Mucosa of descending colon (tissue), 3 donors: ENCODE data around the gene LCN12. TPM values are rescaled to one million over a fixed set of nuclear protein-coding genes. Genes with fewer than 3 reads are reported as not detected.
A peak's percentile ranks its signal among the peaks of the same experiment; 100 is the strongest.

ENCODE experiments used
- ATAC-seq: fragments of 200-7000 bp; cut with Tn5 transposase; one replicate; pipeline ENCODE4 v1.9.1; 2020; ENCODE audit warnings: mild to moderate bottlenecking, moderate library complexity
- DNase-seq, 3 donors: peaks; one replicate each; pipeline ENCODE4 v3.0.0-alpha.2; 2020
- H3K36me3 ChIP-seq: fragments of 200-600 bp; one replicate; pipeline ENCODE4 v1.8.0; 2021; ENCODE audit warnings: low read depth, mild to moderate bottlenecking
- H3K4me1 ChIP-seq: fragments of 200-600 bp; one replicate; pipeline ENCODE4 v1.8.0; 2021; ENCODE audit warnings: low read depth, mild to moderate bottlenecking
- H3K4me3 ChIP-seq: fragments of 200-600 bp; one replicate; pipeline ENCODE4 v1.8.0; 2021; ENCODE audit warnings: mild to moderate bottlenecking
- H3K9me3 ChIP-seq: fragments of 200-600 bp; one replicate; pipeline ENCODE4 v1.8.0; 2021; ENCODE audit warnings: mild to moderate bottlenecking
- CTCF ChIP-seq: fragments of 200-600 bp; IDR thresholded peaks from one replicate; pipeline ENCODE4 v1.8.0; 2022; ENCODE audit warnings: antibody characterized with exemption, mild to moderate bottlenecking
- intact Hi-C, 2 donors: fragments of 100-400 bp; cut with DNase I in 1 of 2; cut with micrococcal nuclease in 1 of 2; formaldehyde crosslinking; loops; one replicate each; pipeline versions ENCODE4 v1.11.0 to v1.11.1; 2022; cut with DNase I, micrococcal nuclease
- total RNA-seq, 3 donors: library from RNA; stranded (reverse); fragmentation: NEBNext Ultra II Directional in 2 of 3; extraction: Animal tissue kit (Norgen Biotek cat#: 25700) in 2 of 3; gene quantifications; one replicate each; pipeline versions ENCODE4 v1.2.1 to v1.2.4, GENCODE V29; 2021 to 2023
- donor health status: DM: no; HTN: no; CAD: no; lungs with moderate emphysema.
- donor health status: DM: no; HTN: no; CAD: no.
- donor health status: DM: no; HTN: yes; CAD: no.

The LCN12 gene
- total RNA-seq, 3 donors from 2014 or later = 6.8 to 10.7 (median 7.6) TPM

- Histone ChIP-seq H3K4me3 (no peak within 1 kb of the TSS), H3K36me3 (no peaks in the 10 kb centered on the region), H3K9me3 (no peaks in the 10 kb centered on the region), H3K4me1 (peaks cover 44% of the 10 kb centered on the region)
- peak; percentile 26 for ATAC-seq
- DNase-seq = peak; percentile 74 to 84 (median 83)
- TF ChIP-seq CTCF = no peak
- intact Hi-C loops = no loop called here
Measured at GRCh38 chr9:136996361-136997292, 44.6 kb downstream of the LCN12 start, which contains the start of gene CLIC3. TSS of gene CLIC3 (minus strand) at chr9:136996568. CDS start at chr9:136996543, 25 bp downstream.

- Histone ChIP-seq H3K36me3 (no peaks in the 10 kb centered on the region), H3K4me1 (peaks cover 44% of the 10 kb centered on the region), H3K4me3 (no peak overlapping the region), H3K9me3 (no peaks in the 10 kb centered on the region)
- ATAC-seq = no peak
- no peak for TF ChIP-seq CTCF
- no peak for DNase-seq
- intact Hi-C loops = no loop called here
Measured at GRCh38 chr9:136997371-136997770, 45.3 kb downstream of the LCN12 start.

GRCh38 chr9:136997830-136998234 is 45.8 kb downstream of the LCN12 start:
- Histone ChIP-seq H3K9me3 (no peaks in the 10 kb centered on the region), H3K36me3 (no peaks in the 10 kb centered on the region), H3K4me1 (peaks cover 42% of the 10 kb centered on the region), H3K4me3 (no peak overlapping the region)
- intact Hi-C loops = no loop called here
- TF ChIP-seq CTCF = no peak
- no peak for ATAC-seq
- peak in 2 of 3 donors; percentile 39 to 58 for DNase-seq

- H3K4me1 ChIP-seq = peaks cover 22% of the 10 kb centered on the region
Measured at GRCh38 chr9:137000177-137000930, 48.3 kb downstream of the LCN12 start.

More at GRCh38 chr9:137000177-137000930, 48.3 kb downstream of the LCN12 start:
- no peak for TF ChIP-seq CTCF
- Histone ChIP-seq H3K36me3 (no peaks in the 10 kb centered on the region), H3K9me3 (peaks cover 5% of the 10 kb centered on the region), H3K4me3 (no peak overlapping the region)
- DNase-seq (no peak), ATAC-seq (peak; percentile 22)
- intact Hi-C loops = no loop called here
